HG02943 (cell line): ENCODE data around the gene PITPNM3.
"Not testable (repeated sequence)": the region's sequence is repeated elsewhere in the genome, so short reads cannot be mapped to it uniquely, and the experiment has no call there.

Experiments used
- ATAC-seq: cut with Tn5 transposase; IDR thresholded peaks from one replicate; pipeline ENCODE4 v1.9.1; 2021; ENCODE audit warnings: mild to moderate bottlenecking, low read depth, moderate library complexity; ENCODE audit not compliant: unreplicated experiment

PITPNM3 gene

GRCh38 chr17:6487251-6488007 is 68.9 kb downstream of the PITPNM3 start:
- ATAC-seq = no peak

GRCh38 chr17:6485646-6486412 is 70.5 kb downstream of the PITPNM3 start:
- ATAC-seq = no peak

- no peak for ATAC-seq
Observed at GRCh38 chr17:6483507-6483906, 72.8 kb downstream of the PITPNM3 start.

- ATAC-seq = not testable (repeated sequence)
Observed at GRCh38 chr17:6482796-6483195, 73.6 kb downstream of the PITPNM3 start.

- no peak for ATAC-seq
Observed at GRCh38 chr17:6482105-6482455, 74.3 kb downstream of the PITPNM3 start.

GRCh38 chr17:6480303-6480675 is 76.1 kb downstream of the PITPNM3 start:
- no peak for ATAC-seq

- no peak for ATAC-seq
Observed at GRCh38 chr17:6479622-6480302, 76.6 kb downstream of the PITPNM3 start.

- no peak for ATAC-seq
Observed at GRCh38 chr17:6478486-6478885, 77.9 kb downstream of the PITPNM3 start.

GRCh38 chr17:6477831-6478383 is 78.4 kb downstream of the PITPNM3 start:
- no peak for ATAC-seq

GRCh38 chr17:6476810-6477179 is 79.6 kb downstream of the PITPNM3 start:
- ATAC-seq = no peak

- ATAC-seq = no peak
Observed at GRCh38 chr17:6476076-6476809, 80.1 kb downstream of the PITPNM3 start.

- no peak for ATAC-seq
Observed at GRCh38 chr17:6475411-6475810, 80.9 kb downstream of the PITPNM3 start.

- ATAC-seq = no peak
Observed at GRCh38 chr17:6474906-6475305, 81.4 kb downstream of the PITPNM3 start.

- no peak for ATAC-seq
Observed at GRCh38 chr17:6474376-6474775, 82.0 kb downstream of the PITPNM3 start.

- ATAC-seq = no peak
Observed at GRCh38 chr17:6473128-6473767, 83.1 kb downstream of the PITPNM3 start.

- ATAC-seq = no peak
Observed at GRCh38 chr17:6472517-6472916, 83.8 kb downstream of the PITPNM3 start.

- ATAC-seq = no peak
Observed at GRCh38 chr17:6471531-6472465, 84.6 kb downstream of the PITPNM3 start.

- ATAC-seq = no peak
Observed at GRCh38 chr17:6470751-6471521, 85.4 kb downstream of the PITPNM3 start.
